Cerebellar cortex (tissue), 1 donor: ENCODE measurements around the gene IPO8.
"Not testable (repeated sequence)": the region's sequence is repeated elsewhere in the genome, so short reads cannot be mapped to it uniquely, and the experiment has no call there.

Experiments
- DNase-seq: peaks from one replicate; pipeline ENCODE4 v3.0.0-alpha.2; 2015; ENCODE audit warnings: low spot score

IPO8 gene

DNA sequence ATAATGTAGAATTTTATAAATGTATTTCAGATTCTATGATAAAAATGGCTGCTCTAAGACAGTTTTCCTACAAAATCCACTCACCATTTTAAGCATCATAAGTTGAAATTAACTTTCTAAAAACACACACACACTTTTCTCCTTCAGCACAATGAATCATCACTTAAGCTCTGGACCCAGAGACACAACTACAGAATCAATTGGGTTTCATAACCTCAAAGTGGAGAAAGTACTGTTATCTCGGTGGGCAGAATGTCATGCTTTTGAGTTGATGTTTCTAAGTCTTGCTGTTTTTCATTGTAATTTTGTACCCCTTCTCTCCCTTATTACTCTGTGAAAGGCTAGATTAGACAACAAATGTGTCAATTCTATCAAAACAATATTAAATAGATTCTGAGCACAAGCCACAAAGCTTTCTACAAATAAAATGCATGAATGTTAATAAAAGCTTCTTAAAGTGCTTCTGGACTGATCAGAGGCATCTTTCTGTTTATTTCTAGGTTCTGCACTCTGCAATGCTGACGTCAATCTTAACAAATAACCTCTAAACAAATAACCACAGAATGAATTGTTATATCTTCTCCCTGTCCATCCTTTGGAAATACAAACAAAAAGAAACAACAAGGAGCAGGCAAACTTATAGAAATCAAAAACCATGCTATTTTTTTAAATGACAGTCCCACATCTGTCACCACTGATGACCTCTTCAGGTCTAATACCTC, 8.2 kb downstream of the IPO8 start:
- DNase-seq = no peak

DNA sequence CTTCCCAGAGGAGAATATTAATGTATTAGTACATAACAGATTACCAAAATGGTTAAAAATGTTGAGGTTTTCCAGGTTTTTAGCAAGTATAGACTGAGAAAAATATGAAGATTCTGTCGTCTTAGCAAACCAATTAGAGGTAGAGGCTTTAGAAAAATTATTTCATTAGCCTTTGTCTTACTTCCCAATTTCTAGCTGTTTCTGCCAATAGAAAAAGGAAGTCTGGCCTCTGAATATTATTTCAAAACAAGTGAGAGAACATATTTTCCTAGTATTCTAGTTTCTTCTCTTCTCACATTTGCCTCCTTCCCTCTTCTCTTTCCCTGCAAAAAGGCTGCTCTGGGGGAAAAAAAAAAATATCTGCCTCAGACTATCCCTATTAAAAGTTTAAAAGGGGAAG, 16.4 kb downstream of the IPO8 start:
- DNase-seq = no peak

DNA sequence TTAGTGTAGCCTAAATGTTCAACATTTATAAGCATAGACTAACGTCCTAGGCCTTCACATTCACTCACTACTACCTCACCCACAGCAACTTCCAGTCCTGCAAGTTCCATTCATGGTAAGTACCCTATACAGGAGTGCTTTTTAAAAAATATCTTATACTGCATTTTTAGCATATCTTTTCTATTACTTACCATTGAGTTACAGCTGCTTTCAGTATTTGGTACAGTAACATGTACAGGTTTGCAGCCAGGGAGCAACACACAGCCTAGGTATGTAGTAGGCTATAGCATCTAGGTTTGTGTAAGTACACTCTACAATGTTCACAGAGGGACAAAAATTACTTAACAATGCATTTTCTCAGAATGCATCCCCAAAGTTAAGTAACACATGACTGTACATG, 17.4 kb downstream of the IPO8 start:
- no peak for DNase-seq

DNA sequence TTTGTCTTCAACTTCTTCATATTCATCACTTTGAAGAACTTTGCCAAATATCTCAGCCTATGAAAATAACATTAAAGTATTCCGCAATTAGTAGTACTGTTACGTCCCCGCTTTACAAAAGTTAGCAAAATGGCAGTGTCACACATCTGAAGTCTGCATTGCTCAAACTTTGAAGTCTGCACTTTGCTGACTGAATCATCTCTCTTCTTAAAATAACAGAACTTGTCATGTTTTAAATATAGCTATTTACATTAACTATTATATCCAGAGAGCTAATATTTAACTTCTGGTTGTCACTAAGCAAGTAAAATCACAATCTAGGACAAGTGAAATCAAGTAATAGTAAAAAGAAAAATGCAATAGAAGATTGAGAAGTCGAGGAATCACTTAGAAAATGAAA, 34.5 kb downstream of the IPO8 start:
- DNase-seq = no peak

DNA sequence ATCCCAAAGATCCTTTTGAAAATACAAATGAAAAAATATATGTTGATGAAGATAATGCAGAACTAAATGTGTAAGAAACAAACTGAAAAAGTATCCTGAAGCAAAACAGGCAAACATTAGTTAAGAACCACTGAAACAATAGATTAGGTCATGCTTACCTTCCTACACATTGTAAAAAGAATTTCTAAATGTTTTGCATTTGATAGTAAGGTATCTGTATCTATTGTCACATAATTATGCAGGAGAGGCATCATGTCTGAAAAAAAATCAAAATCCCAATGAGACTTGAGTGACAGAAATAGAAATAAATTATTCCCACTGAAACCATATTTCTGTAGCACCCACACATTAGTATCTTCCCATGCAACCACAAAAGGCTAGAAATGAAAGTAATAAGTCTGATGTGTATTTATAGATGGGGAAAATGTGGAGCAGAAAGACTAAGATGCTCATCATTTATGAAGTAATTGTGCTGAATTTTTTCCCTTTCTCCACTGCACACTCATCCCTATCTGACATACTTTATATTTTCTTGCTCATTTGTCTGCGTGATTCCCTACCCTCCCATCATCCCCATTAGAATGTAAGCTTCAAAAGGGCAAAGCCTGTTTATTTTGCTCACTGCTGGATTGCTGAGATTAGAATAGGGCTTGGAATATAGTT, 43.5 kb downstream of the IPO8 start:
- DNase-seq = no peak

DNA sequence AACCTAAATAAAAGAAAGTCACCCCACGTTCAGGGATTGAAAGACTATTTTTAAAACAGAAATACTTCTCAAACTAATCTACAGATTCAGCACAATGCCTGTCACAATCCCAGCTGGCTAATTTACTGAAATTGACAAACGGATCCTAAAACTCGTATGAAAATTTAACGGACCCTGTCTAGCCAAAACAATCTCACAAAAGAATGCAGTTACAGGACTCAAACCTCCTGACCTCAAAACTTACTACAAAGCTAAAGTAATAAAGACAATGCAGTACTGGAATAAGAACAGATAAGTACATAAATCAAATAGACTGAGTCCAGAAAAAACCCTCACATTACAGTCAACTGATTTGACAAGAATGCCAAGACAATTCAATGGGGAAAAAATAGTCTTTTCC, 48.8 kb downstream of the IPO8 start:
- DNase-seq = no peak

DNA sequence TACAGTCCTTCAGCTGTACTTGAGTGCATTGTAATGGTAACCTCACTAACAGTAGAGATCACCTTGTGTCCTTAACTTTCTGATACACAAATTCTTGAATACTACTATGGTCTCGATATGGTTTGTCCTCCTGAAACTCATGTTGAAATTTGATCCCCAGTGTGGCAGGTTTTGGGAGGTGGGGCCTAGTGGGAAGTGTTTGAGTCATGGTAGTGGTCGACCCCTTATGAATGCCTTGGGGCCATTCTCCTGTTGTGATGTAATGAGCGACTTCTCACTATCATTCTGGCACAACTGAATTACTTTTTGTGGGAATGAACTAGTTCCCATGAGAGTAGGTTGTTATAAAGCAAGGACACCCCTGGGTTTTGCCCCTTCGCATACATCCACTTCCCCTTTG, 52.3 kb downstream of the IPO8 start:
- no peak for DNase-seq

DNA sequence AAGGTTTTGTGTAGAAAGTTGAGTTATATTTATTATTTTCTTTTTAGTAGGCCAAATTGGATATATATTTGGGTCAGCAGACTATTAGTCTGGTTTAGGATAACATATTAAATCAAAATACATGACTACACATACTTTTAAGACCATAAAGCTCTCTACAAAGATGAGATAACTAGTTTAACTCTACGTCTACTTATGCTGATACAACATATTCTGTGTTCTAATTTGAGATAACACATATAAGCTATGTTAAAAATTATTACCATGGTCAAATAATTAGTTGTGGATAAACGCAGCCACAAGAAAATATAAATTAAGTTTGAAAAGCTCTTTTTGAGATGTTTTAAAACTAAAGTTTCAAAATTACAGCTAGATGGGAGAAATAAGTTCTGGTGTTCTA, 55.3 kb downstream of the IPO8 start:
- DNase-seq = no peak

DNA sequence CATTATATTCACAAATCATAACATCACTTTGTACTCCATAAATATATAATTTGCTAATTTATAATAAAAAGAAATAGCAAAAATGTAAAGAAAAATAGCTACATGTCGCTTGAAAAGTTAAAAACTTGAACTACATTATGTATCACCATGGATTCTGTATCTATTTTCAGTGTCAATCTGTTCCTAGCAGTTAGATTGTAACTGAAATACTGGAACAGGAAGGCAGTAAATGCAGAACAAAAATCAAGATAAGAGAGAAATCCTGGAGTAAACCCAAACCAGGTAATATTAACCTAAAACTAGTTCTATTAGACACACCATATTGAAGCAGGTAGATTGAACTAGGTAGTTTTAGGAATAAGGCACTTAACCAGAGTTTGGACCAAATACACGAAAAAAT, 60.3 kb downstream of the IPO8 start:
- no peak for DNase-seq

DNA sequence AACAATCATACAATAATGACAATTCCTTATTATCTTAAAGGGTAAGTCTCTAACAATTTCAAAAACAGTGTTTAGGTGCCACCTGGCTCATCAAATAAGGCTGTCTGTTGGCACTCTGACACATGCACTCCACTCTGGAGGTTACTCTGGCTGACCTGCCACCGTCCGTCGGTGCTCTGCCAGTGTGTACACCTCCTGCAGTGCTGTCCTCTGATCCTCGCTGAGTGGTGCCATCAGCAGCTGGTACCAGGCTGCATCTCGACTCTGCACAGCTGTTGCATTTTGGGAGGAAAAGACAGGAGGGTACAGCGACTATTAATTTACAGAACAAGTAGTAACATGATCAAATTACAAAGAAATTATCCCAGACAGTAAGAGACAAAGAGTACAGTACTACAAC, 63.9 kb downstream of the IPO8 start:
- no peak for DNase-seq

DNA sequence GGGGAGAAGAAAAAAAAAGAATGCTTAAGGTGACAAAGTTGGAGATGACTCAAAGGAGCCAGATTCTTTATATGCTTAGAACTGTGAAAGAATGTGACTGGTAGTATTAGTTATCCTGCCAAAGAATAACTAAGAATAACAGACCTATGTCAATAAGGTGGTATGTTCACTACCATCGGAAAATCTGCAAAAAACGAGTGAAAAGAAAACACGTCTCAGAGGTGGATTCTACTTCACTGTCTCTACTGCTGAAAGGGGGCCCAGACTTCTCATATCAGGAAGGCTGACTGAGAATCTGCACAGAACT, 64.7 kb downstream of the IPO8 start:
- DNase-seq = no peak

DNA sequence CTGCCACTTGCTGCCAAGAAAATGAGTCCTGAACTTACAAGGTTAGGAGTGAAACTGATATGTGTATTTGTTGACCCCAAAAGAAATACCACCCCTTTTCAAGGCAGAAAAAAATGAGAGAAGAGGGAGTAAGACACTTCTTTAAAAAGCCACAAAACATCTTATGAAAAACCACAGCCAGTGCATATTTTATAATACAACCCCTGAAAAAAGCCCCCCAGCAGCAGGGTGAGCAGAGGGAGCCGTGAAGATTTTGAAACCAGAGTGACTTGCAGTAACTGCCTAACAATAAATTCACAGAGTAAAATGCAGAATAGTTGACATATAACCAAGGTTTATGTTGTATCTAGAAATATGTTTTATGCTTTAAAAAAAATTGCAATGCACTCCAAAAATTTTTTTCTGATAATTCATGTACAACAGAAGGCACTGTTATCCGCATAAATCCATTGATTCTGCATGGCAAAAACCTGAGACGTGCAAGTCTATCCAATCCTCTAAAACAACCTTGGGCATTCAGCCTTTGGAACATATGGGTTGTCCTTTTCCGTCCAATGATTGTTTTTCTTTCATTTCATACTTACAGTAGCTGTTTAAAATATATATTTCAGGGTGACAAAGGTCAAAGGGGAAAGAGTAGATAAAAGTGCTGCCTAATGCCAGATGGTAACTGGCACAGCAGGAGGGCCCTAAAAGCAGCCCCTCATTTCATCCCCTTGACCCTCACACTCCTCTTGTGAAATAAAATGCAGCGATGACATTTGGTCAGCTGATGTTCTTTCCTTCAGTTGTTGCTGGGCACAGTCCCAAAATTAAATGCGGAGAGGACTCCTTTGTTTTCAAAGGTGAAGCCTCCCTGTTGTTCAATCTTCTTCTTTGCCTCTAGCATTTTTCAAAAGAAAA, 65.3 kb downstream of the IPO8 start:
- no peak for DNase-seq

DNA sequence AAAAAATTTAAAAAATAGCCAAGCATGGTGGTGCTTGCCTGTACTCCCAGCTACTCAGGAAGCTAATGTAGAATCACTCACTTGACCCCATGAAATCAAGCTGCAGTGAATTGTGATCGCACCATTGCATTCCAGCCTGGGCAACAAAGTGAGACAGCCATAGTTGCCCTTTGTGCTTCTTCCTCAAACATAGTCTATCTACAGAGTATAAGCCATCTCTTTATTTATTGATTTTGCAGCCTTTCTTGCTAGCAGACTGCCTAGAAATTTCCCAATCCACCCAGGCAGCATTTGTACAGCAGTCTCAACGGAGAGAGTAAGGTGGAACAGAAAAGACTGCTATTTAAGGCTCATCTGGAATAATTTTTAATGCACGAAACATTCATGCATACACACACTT, 68.8 kb downstream of the IPO8 start:
- DNase-seq = no peak

DNA sequence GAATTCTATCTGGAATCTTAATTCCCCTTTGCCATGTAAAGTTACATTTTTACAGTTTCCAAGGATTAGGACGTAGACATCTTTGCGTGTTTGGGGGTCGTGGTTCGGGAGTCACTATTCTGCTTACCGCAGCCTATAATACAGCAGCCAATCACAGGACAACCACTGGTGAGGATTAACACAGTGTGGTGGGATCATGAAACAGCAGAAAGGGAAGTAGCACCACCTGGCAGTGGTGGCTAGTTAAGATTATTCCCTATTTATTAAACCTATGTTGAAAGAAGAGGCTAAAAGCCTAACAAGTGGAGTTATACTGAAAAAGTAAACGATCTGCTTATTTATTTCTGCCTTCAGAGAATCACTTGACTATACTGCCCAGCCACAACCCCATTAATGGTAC, 71.7 kb downstream of the IPO8 start:
- no peak for DNase-seq

DNA sequence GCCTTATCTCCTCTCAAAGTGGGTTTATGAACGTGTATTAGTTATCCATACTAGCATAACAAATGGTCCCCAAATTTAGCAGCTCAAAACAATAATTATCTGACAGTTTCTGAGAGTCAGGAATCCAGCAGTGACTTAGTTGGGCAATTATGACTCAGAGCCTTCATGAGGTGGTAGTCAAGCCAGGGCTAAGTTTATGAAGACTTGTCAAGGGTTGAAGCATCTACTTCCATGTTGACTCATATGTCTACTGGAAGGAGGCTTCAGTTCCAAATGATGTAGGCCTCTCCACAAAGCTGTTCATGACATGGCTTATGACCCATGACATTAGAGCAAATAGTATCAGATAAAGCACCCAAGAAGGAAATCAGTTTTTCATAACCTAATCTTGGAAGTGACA, 73.2 kb downstream of the IPO8 start:
- DNase-seq = no peak

DNA sequence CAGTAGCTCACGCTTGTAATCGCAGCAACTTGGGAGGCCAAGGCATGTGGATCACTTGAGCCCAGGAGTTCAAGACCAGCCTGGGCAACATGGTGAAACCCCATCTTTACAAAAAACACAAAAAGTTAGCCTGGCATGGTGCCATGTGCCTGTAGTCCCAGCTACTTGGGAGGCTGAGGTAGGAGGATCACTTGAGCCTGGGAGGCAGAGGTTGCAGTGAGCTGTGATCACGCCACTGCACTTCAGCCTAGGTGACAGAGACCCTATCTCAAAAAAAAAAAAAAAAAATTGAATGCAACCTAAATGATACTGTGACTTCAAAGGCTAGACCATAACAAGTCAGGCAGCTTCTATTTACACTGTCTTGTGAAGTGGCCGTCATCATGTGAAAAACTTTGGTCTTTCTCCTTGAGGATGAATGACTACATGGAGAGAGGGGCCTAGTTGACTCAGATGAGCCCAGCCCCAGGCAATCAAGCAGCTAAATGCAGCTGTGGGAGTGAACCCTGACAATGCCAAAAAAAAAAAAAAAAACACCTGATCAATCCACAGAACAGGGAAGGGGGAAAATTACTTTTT, 73.9 kb downstream of the IPO8 start:
- not testable (repeated sequence) for DNase-seq

DNA sequence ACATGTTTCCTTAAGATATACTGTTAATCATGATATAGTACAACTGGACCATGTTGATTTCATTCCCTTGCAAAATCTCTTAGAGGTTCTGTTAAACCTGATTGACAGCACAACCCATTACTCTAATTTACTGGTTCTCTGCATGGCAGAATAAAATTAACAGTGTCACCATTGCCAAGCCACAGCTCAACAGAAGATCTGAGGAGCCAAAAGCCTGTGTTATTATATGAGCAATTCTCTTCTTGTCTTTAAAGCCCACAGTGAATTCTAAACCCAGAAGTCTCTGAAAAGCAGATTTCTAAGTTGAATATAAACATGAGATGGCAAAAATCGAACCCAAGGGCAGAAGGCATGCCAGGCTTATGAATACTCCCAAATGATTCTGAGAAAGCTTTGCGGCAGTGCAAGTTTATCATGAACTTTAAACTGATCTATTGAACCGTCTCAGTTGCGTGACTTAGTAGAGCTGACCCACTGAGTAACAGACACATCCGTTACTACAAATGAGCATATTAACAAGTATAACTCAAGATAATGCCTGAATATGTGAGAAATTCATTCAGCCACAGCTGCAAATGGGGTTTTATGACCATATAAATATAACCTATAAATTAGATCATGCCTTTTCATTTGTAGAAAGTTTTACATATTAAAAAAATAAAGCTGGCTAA, 78.2 kb downstream of the IPO8 start:
- DNase-seq = no peak

DNA sequence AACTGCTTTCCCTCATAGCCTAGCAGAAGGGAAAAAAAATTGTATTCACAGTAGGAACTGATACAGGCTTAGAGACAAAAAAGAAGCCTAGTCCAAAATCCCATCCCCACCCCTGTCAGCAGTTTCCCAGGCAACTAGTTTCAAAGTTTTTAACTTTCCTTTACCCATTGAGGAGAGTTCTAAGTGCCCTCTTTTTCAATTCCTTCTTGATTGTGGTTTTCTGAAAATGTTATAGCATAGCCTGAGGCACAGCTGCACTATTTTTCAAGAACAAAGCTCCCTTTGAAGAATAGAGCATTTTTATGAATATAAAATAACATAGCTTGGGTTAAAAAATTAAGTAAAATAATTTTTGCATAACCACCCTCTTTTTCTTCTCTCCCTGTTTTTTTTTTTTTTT, 81.6 kb downstream of the IPO8 start:
- DNase-seq = no peak

DNA sequence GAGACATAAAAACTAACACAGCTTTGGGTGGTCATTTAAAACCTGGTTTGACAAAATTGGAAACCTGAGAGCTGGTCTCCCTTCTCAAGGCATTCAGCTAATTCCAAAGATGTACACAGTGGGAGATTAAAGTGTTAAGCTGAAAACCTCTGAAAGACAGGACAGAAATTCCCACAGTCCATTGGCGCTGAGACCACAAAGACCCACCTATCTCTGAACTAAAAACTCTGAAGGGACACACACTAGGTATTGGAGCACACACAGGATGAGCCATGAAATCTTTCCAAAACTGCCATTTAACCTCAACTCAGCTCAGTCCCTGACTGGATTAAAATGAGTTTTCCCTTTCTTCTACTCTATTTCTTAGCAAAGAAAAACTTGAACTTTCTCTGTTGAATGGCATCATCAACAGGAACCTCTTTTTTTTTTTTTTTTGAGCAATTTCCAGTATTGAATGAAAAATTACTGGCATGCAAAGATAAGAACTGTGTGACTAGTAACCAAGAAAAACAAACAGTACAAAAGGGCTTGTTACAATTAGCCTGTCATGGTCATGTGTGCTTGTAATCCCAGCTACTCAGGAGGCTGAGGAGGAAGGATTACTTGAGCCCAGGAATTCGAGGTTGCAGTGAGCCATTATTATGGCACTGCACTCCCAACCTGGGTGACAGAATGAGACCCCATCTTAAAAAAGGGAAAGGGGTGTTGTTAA, 82.4 kb downstream of the IPO8 start:
- no peak for DNase-seq

DNA sequence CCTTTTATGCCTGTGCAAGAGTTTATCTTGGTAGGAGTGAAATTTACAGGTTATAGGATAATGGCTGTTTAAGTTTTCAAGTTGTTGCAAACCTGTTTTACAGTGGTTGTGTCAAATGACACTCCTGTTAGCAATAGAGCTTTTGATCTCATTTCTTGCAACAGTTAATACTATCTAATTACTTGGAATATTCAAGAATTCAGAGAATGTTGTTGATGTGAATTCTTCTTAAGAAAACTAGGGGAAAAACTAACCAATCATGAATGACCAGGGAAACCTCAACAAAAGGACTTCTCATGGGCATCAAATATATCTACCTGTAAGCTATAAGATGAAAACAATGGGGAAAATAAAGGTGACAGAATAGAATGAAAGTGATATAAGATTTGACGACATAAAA, 85.0 kb downstream of the IPO8 start:
- DNase-seq = no peak

DNA sequence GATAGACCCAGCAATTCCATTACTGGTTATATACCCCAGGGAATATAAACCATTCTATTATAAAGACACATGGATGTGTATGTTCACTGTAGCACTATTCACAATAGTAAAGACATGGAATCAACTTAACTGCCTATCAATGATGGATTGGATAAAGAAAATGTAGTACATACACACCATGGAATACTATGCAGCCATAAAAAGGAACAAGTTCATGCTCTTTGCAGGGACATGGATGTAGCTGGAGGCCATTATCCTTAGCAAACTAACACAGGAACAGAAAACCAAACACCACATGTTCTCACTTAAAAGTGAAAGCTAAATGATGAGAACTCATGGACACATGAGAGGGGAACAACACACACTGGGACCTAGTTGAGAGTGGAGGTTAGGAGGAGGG, 85.8 kb downstream of the IPO8 start:
- DNase-seq = not testable (repeated sequence)

DNA sequence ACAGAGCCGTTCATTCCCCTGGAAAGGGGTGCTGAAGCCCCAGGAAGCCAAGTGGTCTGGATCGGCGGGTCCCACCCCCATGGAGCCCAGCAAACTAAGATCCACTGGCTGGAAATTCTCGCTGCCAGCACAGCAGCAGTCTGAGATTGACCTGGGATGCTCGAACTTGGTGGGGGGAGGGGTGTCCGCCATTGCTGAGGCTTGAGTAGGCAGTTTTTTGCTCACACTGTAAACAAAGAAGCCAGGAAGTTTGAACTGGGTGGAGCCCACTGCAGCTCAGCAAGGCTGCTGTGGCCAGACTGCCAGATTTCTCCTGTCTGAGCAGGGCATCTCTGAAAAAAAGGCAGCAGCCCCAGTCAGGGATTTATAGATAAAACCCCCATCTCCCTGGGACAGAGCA, 91.4 kb downstream of the IPO8 start:
- not testable (repeated sequence) for DNase-seq
